Ishikawa (cell line): ENCODE data around the gene CELSR1.

Source experiments
- CEBPB ChIP-seq: IDR thresholded peaks from 2 replicates; pipeline ENCODE4 v1.6.1; 2012
- CREB1 ChIP-seq: IDR thresholded peaks from 2 replicates; pipeline ENCODE4 v1.6.1; 2012; ENCODE audit warnings: low read depth
- EGR1 ChIP-seq: IDR thresholded peaks from 2 replicates; pipeline ENCODE4 v1.6.1; 2012
- EP300 ChIP-seq: IDR thresholded peaks from 2 replicates; pipeline ENCODE4 v1.6.1; 2012; ENCODE audit warnings: borderline replicate concordance
- FOXM1 ChIP-seq: IDR thresholded peaks from 2 replicates; pipeline ENCODE4 v1.6.1; 2012; ENCODE audit warnings: low read depth, borderline replicate concordance
- NFIC ChIP-seq: IDR thresholded peaks from 2 replicates; pipeline ENCODE4 v1.6.1; 2012
- RAD21 ChIP-seq: IDR thresholded peaks from 2 replicates; pipeline ENCODE4 v1.6.1; 2012; ENCODE audit warnings: low read depth
- TAF1 ChIP-seq: IDR thresholded peaks from 2 replicates; pipeline ENCODE4 v1.6.1; 2012; ENCODE audit warnings: low read depth, mild to moderate bottlenecking
- TCF12 ChIP-seq: IDR thresholded peaks from 2 replicates; pipeline ENCODE4 v1.6.1; 2012; ENCODE audit warnings: low read depth
- TEAD4 ChIP-seq: IDR thresholded peaks from 2 replicates; pipeline ENCODE4 v1.6.1; 2012
- YY1 ChIP-seq: IDR thresholded peaks from 2 replicates; pipeline ENCODE4 v1.6.1; 2012; ENCODE audit warnings: low read depth
- ZBTB7A ChIP-seq: IDR thresholded peaks from 2 replicates; pipeline ENCODE4 v1.6.1; 2012; ENCODE audit warnings: low read depth
- TF ChIP-seq, protein P1 (sequence below): IDR thresholded peaks from 2 replicates; pipeline ENCODE4 v1.6.1; 2012
- TF ChIP-seq, protein P2 (sequence below): IDR thresholded peaks from 2 replicates; pipeline ENCODE4 v1.6.1; 2012
- TF ChIP-seq, protein P3 (sequence below): IDR thresholded peaks from 2 replicates; pipeline ENCODE4 v1.6.1; 2012; ENCODE audit warnings: low read depth, mild to moderate bottlenecking

Gene CELSR1

DNA sequence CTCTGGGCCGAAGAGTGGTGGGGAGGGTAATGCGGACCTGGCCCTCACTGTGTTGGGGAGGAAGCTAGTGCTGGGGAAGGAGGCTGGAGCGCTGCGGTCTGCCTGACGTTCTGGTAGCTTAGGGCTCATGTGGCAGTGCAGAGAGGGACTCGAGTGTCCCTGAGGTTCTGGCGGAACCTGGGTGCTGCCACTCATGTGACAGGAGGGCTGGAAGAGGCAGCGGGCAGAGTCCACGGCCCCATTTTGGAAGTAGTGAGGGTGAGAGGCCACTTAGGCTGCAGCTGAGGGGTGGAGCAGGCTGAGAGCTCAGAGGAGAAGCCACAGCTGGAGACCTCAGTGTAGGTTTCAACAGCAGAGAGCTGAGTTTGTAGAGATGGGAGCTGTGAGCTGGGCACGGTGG, 218.1 kb downstream of the CELSR1 start:
- TF ChIP-seq ZBTB7A: no peak
- TF ChIP-seq EP300: no peak
- no peak for TF ChIP-seq YY1
- TF ChIP-seq TEAD4: no peak
- TF ChIP-seq TCF12: no peak
- TF ChIP-seq, protein P1, sequence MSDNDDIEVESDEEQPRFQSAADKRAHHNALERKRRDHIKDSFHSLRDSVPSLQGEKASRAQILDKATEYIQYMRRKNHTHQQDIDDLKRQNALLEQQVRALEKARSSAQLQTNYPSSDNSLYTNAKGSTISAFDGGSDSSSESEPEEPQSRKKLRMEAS: no peak
- TF ChIP-seq, protein P2, sequence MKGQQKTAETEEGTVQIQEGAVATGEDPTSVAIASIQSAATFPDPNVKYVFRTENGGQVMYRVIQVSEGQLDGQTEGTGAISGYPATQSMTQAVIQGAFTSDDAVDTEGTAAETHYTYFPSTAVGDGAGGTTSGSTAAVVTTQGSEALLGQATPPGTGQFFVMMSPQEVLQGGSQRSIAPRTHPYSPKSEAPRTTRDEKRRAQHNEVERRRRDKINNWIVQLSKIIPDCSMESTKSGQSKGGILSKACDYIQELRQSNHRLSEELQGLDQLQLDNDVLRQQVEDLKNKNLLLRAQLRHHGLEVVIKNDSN: no peak
- TF ChIP-seq CEBPB: no peak
- TF ChIP-seq, protein P3, sequence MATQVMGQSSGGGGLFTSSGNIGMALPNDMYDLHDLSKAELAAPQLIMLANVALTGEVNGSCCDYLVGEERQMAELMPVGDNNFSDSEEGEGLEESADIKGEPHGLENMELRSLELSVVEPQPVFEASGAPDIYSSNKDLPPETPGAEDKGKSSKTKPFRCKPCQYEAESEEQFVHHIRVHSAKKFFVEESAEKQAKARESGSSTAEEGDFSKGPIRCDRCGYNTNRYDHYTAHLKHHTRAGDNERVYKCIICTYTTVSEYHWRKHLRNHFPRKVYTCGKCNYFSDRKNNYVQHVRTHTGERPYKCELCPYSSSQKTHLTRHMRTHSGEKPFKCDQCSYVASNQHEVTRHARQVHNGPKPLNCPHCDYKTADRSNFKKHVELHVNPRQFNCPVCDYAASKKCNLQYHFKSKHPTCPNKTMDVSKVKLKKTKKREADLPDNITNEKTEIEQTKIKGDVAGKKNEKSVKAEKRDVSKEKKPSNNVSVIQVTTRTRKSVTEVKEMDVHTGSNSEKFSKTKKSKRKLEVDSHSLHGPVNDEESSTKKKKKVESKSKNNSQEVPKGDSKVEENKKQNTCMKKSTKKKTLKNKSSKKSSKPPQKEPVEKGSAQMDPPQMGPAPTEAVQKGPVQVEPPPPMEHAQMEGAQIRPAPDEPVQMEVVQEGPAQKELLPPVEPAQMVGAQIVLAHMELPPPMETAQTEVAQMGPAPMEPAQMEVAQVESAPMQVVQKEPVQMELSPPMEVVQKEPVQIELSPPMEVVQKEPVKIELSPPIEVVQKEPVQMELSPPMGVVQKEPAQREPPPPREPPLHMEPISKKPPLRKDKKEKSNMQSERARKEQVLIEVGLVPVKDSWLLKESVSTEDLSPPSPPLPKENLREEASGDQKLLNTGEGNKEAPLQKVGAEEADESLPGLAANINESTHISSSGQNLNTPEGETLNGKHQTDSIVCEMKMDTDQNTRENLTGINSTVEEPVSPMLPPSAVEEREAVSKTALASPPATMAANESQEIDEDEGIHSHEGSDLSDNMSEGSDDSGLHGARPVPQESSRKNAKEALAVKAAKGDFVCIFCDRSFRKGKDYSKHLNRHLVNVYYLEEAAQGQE: no peak
- no peak for TF ChIP-seq EGR1
- TF ChIP-seq CREB1: no peak
- TF ChIP-seq RAD21: no peak
- no peak for TF ChIP-seq NFIC
- TF ChIP-seq FOXM1: no peak
- TF ChIP-seq TAF1: no peak

DNA sequence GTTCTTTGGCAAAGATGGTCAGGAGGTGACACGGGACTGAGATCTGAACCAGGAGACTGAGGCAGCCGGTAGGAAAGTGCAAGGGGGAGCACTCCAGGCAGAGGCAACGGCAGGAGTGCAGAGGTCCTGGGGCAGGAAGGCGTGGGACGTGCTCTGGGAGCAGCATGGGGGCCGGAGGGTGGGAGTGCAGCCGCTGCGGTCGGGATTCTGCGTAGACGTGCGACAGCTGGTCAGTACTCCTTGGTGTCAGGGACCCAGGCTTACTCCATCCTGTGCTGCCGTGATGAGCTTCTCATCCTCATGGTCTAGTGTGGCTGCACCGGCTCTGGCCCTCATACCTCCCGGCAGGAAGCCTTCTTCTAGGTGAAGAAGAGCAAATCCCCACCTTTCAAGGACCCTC, 218.8 kb downstream of the CELSR1 start:
- TF ChIP-seq YY1 (no peak), CEBPB (no peak)

GRCh38 chr22:46317646-46318045, 219.8 kb downstream of the CELSR1 start:
- TF ChIP-seq TCF12: no peak
- TF ChIP-seq, protein P3: no peak
- no peak for TF ChIP-seq TAF1
- TF ChIP-seq FOXM1: no peak

DNA sequence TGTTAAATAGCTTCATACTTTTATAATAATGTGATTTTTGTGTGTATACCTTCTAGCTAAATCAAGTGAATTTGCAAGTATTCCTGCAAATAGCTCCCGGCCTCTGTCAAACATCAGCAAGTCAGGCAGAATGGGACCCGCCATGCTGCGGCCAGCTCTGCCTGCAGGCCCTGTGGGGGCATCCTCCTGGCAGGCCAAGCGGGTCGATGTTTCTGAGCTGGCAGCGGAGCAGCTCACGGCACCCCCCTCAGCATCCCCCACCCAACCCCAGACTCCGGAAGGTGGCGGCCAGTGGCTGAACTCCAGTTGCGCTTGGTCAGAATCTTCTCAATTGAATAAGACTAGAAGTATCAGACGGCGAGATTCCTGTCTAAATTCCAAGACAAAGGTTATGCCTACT, 221.4 kb downstream of the CELSR1 start:
- no peak for TF ChIP-seq CEBPB
- no peak for TF ChIP-seq RAD21
- TF ChIP-seq, protein P3: no peak
- no peak for TF ChIP-seq NFIC
- TF ChIP-seq EGR1: no peak
- no peak for TF ChIP-seq FOXM1
- no peak for TF ChIP-seq CREB1
- no peak for TF ChIP-seq TAF1

GRCh38 chr22:46312056-46312455, 225.4 kb downstream of the CELSR1 start:
- TF ChIP-seq CREB1 (no peak), YY1 (no peak)
- TF ChIP-seq, protein P3: no peak
